NCI-H82 (cell line): ENCODE data around the gene MYO1C.

Experiments used
- DNase-seq: peaks from one replicate; lab custom pipeline; 2025; lab: John Stamatoyannopoulos, UW

Gene MYO1C

DNA sequence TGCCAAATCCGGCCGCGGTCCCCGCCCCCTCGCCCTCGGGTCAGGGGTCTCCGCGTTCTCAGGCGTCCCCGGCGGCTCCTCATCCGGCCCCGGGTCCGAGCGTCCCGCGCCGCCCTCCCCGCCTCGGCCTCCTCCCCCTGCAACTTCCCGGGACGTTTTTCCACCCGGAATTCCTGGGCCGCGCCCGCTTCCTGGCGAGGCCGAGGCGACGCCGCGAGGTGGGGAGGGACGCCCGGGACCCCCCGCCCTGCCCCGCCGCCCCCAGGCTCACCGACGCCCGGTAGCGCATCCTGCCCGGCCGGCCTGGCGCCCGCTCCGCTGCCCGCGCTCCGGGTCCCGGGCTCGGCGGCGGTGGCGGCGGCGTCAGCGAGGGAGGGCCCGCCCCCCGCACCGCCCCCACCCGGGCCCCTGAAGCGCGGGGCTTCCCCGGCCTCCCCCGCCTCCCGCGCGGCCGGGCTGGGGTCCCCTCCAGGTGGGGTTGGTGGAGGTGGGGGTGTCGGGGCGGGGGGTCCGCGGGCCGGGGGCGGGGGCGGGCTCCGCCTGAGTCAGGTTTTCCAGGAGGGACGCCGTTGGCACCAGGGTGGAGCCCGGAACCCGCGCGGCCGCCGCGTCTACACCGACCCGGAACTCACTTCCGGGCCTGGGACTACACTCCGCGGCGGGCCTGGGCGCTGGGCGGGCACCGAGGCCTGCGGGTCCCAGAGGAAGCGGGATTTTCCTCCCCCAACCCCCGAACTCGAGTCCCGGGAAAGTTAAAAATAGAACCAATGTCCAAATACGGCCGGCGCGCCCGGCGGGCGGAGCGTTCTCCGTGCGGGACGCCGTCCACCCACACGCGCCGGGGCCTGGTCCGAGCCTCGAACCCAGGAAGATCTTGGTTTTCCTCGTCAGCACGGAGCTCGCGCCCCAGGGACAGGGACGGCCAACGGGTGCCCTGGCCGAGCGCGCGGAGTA is 6.8 kb downstream of the MYO1C start:
- DNase-seq: no peak

- DNase-seq: peak; percentile 92
Observed at GRCh38 chr17:1484676-1485422, 7.6 kb downstream of the MYO1C start.

GRCh38 chr17:1484060-1484535 is 8.4 kb downstream of the MYO1C start:
- DNase-seq: no peak

- no peak for DNase-seq
Observed at GRCh38 chr17:1482680-1483079, 9.8 kb downstream of the MYO1C start.

DNA sequence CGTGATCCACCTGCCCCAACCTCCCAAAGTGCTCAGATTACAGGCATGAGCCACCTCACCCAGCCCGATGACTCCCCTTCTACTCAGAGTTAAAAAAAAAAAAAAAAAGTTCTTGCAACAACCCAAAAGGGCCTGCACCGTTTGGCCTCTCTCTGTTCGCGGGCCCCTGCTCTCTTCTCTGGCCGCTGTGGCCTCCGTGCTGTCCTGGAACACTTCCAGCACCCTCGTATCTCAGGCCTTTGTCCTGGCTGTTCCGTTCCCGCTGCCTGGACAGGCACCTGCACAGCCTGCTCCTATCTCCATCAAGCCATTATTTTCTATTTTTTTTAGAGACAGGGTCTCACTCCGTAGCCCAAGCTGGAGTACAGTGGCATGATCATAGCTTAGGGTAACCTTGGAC is 10.8 kb downstream of the MYO1C start:
- DNase-seq: no peak

DNA sequence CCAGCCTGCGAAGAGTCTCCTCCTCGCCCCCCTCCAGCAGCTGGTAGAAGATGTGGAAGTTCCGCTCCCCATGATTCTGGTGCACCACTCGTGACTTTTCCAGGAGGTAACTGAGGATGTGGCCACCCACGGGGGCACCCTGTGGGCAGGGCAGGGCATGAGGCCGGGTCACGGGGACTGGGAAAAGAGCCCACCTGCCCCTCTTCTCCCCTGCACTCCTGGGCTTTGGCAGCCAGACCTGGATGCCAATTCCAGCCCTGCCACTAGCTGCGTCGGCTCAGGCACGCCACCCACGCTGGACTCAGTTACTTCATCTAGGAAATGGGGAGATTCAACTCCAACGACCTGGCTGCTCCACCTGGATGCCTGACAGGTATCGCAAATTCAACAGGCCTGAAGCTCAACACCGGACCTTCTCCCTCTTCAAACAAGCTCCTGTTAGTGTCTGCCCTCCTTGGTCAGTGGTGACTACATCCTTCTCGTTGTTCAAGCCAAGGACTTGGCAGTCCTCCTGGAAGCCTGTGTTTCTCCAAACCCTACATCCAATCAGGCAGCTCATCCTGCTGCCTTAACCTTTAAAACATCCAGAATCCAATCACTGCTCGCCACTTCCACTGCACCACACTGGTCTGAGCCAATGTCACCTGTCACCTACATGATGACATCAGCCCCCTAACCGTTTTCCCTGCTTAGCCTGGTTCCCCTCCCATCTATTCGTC is 11.6 kb downstream of the MYO1C start:
- DNase-seq: no peak

GRCh38 chr17:1478418-1478817 is 14.1 kb downstream of the MYO1C start:
- DNase-seq: no peak

GRCh38 chr17:1475321-1475854 is 17.1 kb downstream of the MYO1C start:
- no peak for DNase-seq

DNA sequence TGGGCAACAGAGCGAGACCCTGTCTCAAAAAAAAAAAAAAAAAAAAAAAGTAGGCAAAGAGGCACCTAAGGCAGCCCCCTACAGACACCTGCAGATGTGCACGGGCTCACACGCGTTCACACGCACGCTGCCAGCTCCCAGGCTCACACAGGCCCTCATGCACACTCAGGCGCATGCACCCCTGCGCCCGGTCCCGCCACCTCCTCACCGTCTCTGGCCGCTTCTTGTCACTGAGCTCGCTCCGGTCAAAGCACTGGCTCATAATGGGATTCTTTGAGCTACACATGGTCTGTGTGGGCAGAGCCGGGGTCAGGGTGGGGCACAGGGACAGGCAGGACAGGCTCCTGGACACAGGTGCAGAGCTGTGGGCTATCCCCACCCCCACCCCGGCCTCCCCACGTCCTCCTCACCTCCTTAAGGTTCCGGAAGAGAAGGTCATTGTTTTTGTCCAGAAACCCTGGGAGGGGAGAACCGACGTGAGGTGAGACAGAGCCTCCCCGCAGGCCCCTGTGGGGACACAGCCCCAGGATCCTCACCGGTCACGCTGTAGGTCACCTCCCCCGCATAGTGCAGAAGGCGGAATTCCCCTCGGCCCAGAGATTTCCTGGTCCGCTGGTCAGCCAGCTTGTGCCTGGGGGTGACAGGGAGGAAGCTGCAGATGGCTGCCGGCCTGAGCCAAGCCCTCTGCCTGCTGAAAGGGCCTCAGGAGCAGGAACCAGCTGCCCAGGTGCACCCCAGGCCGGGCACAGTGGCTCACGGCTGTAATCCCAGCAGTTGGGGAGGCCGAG is 17.9 kb downstream of the MYO1C start:
- no peak for DNase-seq

- no peak for DNase-seq
Observed at GRCh38 chr17:1473841-1474240, 18.6 kb downstream of the MYO1C start.

- DNase-seq: peak; percentile 49
Observed at GRCh38 chr17:1473170-1473569, 19.3 kb downstream of the MYO1C start.

GRCh38 chr17:1471911-1472821 is 20.3 kb downstream of the MYO1C start:
- DNase-seq: no peak

DNA sequence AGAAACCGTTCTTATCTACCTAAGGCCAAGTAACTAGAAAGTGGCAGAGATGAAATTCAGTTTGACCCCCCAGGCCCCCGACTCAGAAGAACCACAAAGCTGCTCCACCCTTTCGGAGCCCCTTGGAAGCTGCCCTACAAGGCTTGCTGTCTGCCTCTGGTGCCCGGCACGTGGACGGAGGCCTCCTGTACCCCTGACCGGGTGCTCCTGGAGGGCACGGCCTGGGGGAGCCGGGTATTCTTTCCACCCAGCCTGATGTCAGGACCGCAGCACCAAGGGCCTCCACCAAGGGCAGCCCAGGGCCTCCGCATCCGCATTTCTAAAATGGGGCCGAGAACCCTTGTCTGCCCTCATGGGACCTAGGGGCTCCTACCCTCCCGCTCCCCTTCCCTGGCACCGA is 21.0 kb downstream of the MYO1C start:
- no peak for DNase-seq

GRCh38 chr17:1470755-1471462 is 21.6 kb downstream of the MYO1C start:
- peak; percentile 68 for DNase-seq

DNA sequence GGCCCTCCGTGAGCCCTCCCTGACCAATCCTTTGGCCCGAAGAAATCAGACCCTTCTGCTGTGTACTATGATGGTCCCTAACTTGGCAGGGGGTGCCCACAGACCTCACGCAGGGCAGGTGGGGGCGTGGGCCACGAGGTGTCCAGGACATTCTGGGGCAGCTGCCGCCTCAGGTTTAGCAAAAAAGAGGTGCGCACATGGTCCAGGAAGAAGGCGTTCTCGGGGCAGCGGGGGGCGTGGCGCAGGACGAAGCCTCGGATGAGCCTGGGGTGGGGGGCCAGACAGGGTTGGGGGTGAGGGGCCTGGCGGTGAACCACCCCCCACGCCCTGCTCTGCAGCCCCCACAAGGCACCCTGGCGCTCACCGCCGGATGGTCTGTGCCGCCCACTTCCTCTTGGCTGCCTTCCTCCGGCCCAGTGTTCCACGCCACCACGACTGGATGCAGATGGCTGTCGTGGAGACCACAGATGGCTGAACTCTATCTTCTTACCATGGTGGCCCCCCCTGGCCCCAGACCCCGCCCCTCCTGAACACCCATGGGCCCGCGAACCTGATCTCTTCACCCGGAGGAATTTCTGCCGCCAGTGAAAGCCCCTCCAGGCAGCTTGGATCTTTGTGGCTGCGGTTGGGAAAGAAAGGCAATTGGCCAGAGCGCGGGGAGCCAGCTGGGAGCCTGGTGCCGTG is 22.3 kb downstream of the MYO1C start:
- DNase-seq: peak; percentile 84

- DNase-seq: peak; percentile 40
Observed at GRCh38 chr17:1469231-1469852, 23.1 kb downstream of the MYO1C start.

- DNase-seq: no peak
Observed at GRCh38 chr17:1467898-1468492, 24.5 kb downstream of the MYO1C start.

- DNase-seq: no peak
Observed at GRCh38 chr17:1467258-1467657, 25.2 kb downstream of the MYO1C start.
